BJ (cell line): ENCODE measurements around the gene VWF. TPM values are rescaled to one million over a fixed set of nuclear protein-coding genes. Genes with fewer than 3 reads are reported as not detected.
A peak's percentile ranks its signal among the peaks of the same experiment; 100 is the strongest.

ENCODE experiments used
- CTCF ChIA-PET: fragments of 350-600 bp; formaldehyde crosslinking; extraction: SDS; loops from one replicate; lab custom pipeline; 2021; ENCODE audit warnings: antibody characterized with exemption, inconsistent platforms; lab: Yijun Ruan, JAX
- POLR2A ChIA-PET: fragments of 300-600 bp; sonication (Branson Sonifier 250); formaldehyde crosslinking; extraction: SDS; loops from one replicate; lab custom pipeline; 2021; ENCODE audit warnings: antibody characterized with exemption; lab: Charles Lee
- DNase-seq: peaks from one replicate; pipeline ENCODE4 v3.0.0-alpha.2; 2011; ENCODE audit warnings: low read depth
- H3K27me3 ChIP-seq: 2 replicates; pipeline ENCODE4 v1.6.0; 2011; ENCODE audit warnings: low read length; ENCODE audit not compliant: control insufficient read depth, insufficient read depth
- H3K36me3 ChIP-seq: 2 replicates; pipeline ENCODE4 v1.5.1; 2011; ENCODE audit warnings: low read length; ENCODE audit not compliant: control insufficient read depth, insufficient read depth
- H3K4me3 ChIP-seq: 2 replicates; pipeline ENCODE4 v1.5.1; 2011; ENCODE audit warnings: low read depth, mild to moderate bottlenecking, control low read depth, low read length
- polyA plus RNA-seq: library from polyadenylated mRNA; depleted of rRNA; stranded (reverse); fragments of >200 nt; gene quantifications from 2 replicates; pipeline ENCODE4 v1.2.3, GENCODE V29; 2011
- TF ChIP-seq, protein P1 (sequence below): IDR thresholded peaks from 2 replicates; pipeline ENCODE4 v1.5.1; 2011; ENCODE audit warnings: low read depth, mild to moderate bottlenecking, control low read depth, inconsistent platforms, low read length, moderate library complexity; ENCODE audit not compliant: insufficient read depth

VWF gene
- polyA plus RNA-seq, 1 experiment: 0.06 TPM

DNA sequence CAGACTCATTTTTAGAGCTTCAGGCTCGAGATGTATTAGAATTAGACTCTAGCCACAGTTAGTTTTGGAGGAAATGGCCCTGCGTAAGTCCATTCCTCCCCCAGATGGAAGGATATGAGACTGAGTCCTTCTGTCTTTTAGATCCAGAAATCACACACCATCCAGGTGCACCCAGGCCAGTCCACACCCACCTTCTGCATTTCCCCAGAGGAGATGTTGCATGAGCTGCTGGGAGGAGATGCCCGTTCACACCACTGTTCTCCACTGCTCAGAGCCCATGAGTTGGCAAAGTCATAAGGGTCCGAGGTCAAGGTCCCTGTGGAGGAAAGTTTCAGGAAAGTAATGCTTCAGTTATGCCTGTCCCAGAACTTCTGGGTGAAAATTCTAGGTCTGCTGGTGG, 29.2 kb downstream of the VWF start:
- DNase-seq: no peak
- no peak overlapping the region for H3K4me3 ChIP-seq
- H3K36me3 ChIP-seq: no peaks in the 10 kb centered on the region
- no peaks in the 10 kb centered on the region for H3K27me3 ChIP-seq
- POLR2A ChIA-PET: no interaction called here
- CTCF ChIA-PET: interaction anchor here (0.8 kb wide), 1 partner anchor 184 kb away, joined by 3 read pairs; no protein-coding TSS in a partner anchor
- TF ChIP-seq, protein P1, sequence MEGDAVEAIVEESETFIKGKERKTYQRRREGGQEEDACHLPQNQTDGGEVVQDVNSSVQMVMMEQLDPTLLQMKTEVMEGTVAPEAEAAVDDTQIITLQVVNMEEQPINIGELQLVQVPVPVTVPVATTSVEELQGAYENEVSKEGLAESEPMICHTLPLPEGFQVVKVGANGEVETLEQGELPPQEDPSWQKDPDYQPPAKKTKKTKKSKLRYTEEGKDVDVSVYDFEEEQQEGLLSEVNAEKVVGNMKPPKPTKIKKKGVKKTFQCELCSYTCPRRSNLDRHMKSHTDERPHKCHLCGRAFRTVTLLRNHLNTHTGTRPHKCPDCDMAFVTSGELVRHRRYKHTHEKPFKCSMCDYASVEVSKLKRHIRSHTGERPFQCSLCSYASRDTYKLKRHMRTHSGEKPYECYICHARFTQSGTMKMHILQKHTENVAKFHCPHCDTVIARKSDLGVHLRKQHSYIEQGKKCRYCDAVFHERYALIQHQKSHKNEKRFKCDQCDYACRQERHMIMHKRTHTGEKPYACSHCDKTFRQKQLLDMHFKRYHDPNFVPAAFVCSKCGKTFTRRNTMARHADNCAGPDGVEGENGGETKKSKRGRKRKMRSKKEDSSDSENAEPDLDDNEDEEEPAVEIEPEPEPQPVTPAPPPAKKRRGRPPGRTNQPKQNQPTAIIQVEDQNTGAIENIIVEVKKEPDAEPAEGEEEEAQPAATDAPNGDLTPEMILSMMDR: no peak

DNA sequence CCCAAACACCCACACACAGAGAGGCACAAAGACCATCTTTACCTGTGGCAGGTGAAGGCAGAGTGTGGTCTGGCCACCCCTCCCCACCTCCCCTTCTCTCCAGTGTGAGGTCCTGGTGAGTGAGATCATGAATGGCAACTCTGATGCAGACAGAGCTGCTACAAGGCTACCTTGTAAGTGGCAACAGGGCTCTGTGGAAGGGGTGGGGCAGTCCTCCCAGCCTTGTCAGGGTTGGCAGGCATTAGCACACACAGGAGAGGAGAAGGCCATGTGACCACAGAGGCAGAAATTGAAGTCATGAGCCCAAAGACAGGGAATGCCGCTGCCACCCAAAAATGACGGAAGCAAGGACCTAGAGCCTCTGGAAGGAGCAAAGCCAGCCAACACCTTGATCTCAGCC, 30.7 kb downstream of the VWF start:
- ChIA-PET POLR2A (no interaction called here), CTCF (interaction anchor here (0.6 to 1.1 kb wide), 5 partner anchors 9 to 102 kb away, joined by 3 to 4 read pairs (median 3); no protein-coding TSS in a partner anchor)
- DNase-seq: no peak
- Histone ChIP-seq H3K4me3 (no peak overlapping the region), H3K27me3 (no peaks in the 10 kb centered on the region), H3K36me3 (no peaks in the 10 kb centered on the region)
- TF ChIP-seq, protein P1: no peak

DNA sequence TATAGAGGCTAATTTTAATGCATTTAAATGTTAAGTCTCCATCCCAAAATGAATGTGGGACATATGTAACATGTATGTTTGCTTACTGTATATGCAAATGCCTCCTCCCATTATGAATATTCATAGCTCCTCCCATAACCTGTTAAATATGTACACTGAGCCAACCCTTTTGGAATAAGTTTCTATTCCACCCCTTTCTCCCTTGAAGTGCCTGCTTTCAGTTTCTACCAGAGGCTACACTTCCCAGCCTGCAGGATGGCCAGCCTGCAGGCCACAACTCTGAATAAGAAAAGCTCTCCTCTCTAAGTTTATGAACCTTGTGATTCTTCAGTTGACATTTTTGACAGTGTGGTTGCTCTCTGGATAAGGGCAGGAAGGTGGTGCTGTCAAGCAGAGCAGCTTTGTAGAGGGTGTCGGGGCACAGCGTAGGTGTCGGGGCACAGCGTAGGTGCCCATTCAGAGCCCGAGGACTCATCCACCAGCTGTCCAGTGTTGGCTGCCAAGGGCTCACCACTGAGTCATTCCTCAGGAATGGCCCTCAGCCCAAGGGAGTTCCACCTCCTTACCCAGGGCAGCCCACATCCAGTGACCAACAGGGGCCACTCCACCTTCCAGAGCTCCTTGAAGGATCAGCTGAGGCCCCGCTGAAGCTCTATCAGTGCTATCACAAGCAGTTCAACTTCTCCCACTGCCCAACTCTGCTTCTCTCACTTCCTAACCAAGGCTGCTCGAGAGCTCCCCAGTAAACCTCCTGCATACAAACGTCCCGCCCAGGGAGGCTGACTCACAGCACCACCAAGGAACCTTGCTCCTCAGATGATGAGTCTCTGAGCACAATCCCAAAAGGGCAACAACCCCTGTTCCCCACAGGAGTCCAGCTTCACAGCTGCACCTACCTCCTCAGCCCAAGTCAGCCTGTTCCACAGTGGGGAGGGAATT, 31.4 kb downstream of the VWF start:
- Histone ChIP-seq H3K4me3 (no peak overlapping the region), H3K27me3 (no peaks in the 10 kb centered on the region), H3K36me3 (no peaks in the 10 kb centered on the region)
- ChIA-PET CTCF (interaction anchor here (0.8 to 1.3 kb wide), 7 partner anchors 8 to 186 kb away, joined by 3 to 4 read pairs (median 3); no protein-coding TSS in a partner anchor), POLR2A (interaction anchor here (0.6 to 0.7 kb wide), 2 partner anchors 89 to 115 kb away, joined by 4 read pairs; no protein-coding TSS in a partner anchor)
- TF ChIP-seq, protein P1: peak; percentile 13; the same call in 1 of the 2 replicates
- DNase-seq: peak; percentile 54

DNA sequence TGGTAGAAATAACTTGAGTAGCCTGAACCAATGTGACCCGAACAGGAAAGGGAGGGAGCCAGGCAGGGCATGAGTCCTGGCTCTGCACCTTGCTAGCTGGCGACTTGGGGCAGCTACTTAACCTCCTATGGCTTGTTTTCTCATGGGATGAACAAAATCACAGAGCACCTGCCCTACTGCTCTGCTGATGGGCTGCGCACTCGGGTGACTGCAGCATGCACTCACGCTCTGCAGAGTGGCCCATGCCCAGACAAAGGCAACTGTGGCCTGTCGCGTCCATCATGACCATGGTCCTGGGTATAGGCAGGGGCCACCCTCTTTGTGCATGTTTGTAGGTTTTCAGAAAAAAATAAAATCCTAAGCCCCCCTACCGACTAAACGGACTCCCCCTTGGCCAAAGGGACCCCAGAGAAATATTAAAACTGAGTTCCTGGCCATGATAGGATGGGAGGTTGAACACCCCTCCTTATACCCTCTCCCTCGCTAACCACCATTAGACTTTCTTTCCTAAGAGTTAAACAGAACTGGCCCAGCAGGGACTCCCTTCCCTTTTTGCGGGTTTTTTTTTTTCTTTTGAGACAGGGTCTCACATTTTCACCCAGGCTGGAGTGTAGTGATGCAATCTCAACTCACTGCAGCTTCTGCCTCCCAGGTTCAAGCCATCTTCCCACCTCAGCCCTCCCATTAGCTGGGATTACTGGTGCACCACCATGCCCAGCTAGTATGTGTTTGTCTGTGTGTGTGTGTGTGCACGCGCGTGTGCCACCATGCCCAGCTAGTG, 32.5 kb downstream of the VWF start:
- Histone ChIP-seq H3K27me3 (no peaks in the 10 kb centered on the region), H3K36me3 (no peaks in the 10 kb centered on the region), H3K4me3 (no peak overlapping the region)
- ChIA-PET POLR2A (no interaction called here), CTCF (interaction anchor here (0.8 to 1.3 kb wide), 5 partner anchors 20 to 187 kb away, joined by 3 to 4 read pairs (median 3); no protein-coding TSS in a partner anchor)
- no peak for DNase-seq
- TF ChIP-seq, protein P1: no peak

DNA sequence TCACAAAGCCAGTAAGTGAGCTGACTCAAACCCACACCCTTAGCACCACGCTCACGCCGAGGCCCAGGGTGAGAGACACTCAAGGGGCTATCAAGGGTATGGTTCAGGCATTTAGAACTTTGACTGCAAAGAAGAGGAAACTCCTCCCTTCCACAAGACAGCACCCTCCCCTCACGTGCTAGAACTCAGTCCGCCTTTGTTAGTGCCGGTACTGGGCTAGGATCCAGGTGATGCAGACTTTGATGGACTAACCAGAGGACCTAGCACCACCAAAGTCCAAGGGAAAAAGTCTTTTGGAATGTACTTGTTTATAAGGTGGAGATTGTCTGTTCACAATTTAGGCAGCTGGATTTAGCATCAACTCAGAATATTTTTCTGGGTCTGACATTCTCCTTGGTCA, 33.7 kb downstream of the VWF start:
- H3K27me3 ChIP-seq: no peaks in the 10 kb centered on the region
- H3K4me3 ChIP-seq: no peak overlapping the region
- POLR2A ChIA-PET: no interaction called here
- no peaks in the 10 kb centered on the region for H3K36me3 ChIP-seq
- DNase-seq: no peak
- TF ChIP-seq, protein P1: no peak
- CTCF ChIA-PET: interaction anchor here (0.8 kb wide), 1 partner anchor 188 kb away, joined by 4 read pairs; no protein-coding TSS in a partner anchor
